Measurements from ENCODE around the gene ISCU.

DNA sequence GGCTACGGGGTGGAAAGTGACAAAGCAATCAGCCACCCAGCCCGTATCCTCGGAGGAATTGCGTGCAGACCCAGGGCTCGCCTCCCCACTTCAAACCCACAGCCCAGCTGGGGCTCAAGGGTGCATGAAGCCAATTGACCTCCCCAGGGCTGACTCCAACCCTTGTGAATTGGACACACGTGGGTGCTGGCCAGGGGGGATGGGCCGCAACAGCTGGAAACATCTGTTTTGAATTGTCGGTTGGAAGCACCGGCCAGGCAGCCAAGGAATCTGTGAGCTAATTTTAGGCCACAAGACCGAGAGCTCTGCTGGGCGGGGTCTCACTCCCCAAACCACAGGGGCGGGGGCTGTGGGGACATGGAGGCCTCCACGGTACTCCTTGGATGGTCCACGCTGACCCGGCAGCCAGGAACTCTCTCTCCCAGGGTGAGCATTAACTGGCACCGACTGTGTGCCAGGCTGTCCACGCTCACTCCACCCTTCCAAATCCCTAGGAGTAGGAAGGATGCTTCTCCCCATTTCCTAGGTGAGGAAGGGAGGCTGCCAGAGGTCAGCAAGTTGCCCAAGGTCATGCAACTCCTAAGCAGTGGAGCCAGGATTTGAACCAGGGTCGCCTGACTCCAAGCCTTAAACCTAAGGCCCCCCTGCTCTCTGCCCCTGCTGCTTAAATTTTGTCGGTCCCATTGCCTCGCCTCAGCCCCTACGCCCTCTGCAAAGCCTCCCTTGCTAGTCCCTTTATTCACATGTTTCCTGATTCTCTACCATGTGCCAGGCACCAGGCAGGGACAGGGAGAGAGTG lies 47.3 kb downstream of the ISCU start:
- TF ChIP-seq TAF1 (IDR thresholded peaks at IDR 0.05; ENCODE audit: borderline replicate concordance, low read depth, low read length) (no peak), JUND (IDR thresholded peaks at IDR 0.05) (no peak), POLR2AphosphoS5 (IDR thresholded peaks at IDR 0.05; ENCODE audit: low read depth, low read length) (no peak), GABPA (IDR thresholded peaks at IDR 0.05; ENCODE audit: low read depth) (no peak), EP300 (IDR thresholded peaks at IDR 0.05; ENCODE audit: borderline replicate concordance in 1 of 2, low read depth in 1 of 2, low read length in 1 of 2) (no peak; a peak in 1 of 4 replicates)
- TF ChIP-seq, protein P1, sequence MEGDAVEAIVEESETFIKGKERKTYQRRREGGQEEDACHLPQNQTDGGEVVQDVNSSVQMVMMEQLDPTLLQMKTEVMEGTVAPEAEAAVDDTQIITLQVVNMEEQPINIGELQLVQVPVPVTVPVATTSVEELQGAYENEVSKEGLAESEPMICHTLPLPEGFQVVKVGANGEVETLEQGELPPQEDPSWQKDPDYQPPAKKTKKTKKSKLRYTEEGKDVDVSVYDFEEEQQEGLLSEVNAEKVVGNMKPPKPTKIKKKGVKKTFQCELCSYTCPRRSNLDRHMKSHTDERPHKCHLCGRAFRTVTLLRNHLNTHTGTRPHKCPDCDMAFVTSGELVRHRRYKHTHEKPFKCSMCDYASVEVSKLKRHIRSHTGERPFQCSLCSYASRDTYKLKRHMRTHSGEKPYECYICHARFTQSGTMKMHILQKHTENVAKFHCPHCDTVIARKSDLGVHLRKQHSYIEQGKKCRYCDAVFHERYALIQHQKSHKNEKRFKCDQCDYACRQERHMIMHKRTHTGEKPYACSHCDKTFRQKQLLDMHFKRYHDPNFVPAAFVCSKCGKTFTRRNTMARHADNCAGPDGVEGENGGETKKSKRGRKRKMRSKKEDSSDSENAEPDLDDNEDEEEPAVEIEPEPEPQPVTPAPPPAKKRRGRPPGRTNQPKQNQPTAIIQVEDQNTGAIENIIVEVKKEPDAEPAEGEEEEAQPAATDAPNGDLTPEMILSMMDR (IDR thresholded peaks at IDR 0.05), result no peak
- TF ChIP-seq, protein P2, sequence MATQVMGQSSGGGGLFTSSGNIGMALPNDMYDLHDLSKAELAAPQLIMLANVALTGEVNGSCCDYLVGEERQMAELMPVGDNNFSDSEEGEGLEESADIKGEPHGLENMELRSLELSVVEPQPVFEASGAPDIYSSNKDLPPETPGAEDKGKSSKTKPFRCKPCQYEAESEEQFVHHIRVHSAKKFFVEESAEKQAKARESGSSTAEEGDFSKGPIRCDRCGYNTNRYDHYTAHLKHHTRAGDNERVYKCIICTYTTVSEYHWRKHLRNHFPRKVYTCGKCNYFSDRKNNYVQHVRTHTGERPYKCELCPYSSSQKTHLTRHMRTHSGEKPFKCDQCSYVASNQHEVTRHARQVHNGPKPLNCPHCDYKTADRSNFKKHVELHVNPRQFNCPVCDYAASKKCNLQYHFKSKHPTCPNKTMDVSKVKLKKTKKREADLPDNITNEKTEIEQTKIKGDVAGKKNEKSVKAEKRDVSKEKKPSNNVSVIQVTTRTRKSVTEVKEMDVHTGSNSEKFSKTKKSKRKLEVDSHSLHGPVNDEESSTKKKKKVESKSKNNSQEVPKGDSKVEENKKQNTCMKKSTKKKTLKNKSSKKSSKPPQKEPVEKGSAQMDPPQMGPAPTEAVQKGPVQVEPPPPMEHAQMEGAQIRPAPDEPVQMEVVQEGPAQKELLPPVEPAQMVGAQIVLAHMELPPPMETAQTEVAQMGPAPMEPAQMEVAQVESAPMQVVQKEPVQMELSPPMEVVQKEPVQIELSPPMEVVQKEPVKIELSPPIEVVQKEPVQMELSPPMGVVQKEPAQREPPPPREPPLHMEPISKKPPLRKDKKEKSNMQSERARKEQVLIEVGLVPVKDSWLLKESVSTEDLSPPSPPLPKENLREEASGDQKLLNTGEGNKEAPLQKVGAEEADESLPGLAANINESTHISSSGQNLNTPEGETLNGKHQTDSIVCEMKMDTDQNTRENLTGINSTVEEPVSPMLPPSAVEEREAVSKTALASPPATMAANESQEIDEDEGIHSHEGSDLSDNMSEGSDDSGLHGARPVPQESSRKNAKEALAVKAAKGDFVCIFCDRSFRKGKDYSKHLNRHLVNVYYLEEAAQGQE (IDR thresholded peaks at IDR 0.05; ENCODE audit: low read depth, low read length), result no peak
- TF ChIP-seq, protein P3, sequence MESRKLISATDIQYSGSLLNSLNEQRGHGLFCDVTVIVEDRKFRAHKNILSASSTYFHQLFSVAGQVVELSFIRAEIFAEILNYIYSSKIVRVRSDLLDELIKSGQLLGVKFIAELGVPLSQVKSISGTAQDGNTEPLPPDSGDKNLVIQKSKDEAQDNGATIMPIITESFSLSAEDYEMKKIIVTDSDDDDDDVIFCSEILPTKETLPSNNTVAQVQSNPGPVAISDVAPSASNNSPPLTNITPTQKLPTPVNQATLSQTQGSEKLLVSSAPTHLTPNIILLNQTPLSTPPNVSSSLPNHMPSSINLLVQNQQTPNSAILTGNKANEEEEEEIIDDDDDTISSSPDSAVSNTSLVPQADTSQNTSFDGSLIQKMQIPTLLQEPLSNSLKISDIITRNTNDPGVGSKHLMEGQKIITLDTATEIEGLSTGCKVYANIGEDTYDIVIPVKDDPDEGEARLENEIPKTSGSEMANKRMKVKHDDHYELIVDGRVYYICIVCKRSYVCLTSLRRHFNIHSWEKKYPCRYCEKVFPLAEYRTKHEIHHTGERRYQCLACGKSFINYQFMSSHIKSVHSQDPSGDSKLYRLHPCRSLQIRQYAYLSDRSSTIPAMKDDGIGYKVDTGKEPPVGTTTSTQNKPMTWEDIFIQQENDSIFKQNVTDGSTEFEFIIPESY (IDR thresholded peaks at IDR 0.05; ENCODE audit: borderline replicate concordance, low read depth), result no peak

Data from SK-N-SH (cell line).